Loucy (cell line): ENCODE measurements around the gene CENPU.

Experiments used
- EZH2phosphoT487 ChIP-seq: fragments of 200-600 bp; IDR thresholded peaks from 2 replicates; pipeline ENCODE4 v1.6.1; 2018; ENCODE audit warnings: antibody characterized with exemption, mild to moderate bottlenecking, moderate library complexity, borderline replicate concordance
- TF ChIP-seq, protein P1 (sequence below): fragments of 200-600 bp; sonication (generic); conservative IDR thresholded peaks from 2 replicates; pipeline ENCODE4 v1.5.1; 2014; ENCODE audit warnings: mild to moderate bottlenecking, antibody characterized with exemption, low read length

DNA sequence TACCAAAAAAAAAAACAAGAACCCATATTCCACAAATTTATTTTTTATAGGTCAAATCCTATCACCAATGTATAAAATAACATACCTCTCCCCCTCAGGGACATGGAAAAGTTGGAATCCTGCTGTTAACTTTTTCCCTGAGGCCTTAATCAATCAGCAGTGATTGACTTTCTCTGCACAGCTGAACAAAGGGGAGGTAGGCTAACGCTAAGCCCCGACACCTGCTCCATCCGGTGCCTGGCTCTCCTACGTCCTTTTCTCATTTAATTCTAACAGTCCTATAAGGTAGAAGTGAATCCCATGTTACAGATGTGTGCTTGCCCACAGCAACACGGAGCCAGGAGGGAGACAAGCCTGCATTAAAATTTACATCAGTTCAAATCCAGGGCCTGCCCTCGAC lies 2.8 kb downstream of the CENPU start:
- no peak for TF ChIP-seq EZH2phosphoT487
- TF ChIP-seq, protein P1, sequence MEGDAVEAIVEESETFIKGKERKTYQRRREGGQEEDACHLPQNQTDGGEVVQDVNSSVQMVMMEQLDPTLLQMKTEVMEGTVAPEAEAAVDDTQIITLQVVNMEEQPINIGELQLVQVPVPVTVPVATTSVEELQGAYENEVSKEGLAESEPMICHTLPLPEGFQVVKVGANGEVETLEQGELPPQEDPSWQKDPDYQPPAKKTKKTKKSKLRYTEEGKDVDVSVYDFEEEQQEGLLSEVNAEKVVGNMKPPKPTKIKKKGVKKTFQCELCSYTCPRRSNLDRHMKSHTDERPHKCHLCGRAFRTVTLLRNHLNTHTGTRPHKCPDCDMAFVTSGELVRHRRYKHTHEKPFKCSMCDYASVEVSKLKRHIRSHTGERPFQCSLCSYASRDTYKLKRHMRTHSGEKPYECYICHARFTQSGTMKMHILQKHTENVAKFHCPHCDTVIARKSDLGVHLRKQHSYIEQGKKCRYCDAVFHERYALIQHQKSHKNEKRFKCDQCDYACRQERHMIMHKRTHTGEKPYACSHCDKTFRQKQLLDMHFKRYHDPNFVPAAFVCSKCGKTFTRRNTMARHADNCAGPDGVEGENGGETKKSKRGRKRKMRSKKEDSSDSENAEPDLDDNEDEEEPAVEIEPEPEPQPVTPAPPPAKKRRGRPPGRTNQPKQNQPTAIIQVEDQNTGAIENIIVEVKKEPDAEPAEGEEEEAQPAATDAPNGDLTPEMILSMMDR = no peak
